GM19023 (cell line): ENCODE results near the gene ZMAT5.

Source experiments
- ATAC-seq: cut with Tn5 transposase; IDR thresholded peaks from one replicate; pipeline ENCODE4 v1.9.1; 2021; ENCODE audit warnings: mild to moderate bottlenecking, moderate library complexity; ENCODE audit not compliant: unreplicated experiment

The ZMAT5 gene

DNA sequence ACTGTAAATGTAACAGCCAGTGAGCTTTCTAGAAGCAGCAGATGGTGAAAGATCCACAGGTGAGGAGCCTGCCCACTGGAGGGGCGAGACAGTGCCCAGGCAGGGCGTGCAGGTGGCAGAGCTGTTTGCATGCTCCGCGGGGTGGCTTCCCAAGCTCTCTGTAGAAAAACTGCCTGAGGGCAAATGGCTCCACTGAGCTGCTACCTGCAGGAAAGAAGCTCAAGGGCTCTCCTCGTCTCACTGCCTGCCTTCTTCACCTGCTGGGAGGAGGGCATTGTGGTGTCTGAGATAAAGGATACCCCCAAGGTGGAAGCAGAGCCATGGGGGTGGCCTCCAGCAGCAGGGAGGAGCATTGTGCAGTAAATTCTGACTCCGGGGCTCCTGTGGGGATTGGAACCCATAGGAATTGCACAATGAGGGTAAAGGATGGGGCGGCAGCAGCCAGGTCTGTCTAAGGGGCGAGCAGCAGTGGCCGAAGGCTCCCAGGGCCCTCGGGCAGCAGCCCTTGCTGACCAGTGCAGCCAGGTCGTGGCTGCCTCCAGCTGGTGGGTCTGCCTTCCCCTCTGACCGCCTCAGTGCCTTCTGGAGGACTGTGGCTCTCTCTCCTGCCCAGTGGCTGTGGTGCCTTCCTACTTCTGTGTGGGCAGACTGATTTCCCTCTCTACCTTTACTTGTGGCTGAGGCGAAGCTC lies 75.0 kb downstream of the ZMAT5 start:
- no peak for ATAC-seq

GRCh38 chr22:29690476-29690875 lies 76.3 kb downstream of the ZMAT5 start:
- no peak for ATAC-seq

DNA sequence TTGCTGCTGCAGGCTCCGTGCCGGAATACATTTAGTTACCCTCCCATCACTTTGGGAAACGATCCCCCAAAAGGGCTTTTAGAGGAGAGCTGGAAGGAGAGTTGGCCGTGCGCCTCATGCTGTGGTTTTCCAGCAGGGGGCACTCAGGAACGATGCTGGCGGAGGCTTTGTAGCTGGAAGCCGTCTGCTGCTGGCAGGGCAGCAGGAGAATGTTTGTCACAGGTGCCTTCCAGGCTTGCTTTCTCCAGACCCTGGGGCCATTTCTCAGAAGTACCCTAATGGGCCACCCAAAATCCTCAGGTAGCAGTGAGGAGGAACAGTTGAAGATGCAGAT lies 77.0 kb downstream of the ZMAT5 start:
- ATAC-seq: no peak

GRCh38 chr22:29689206-29689879 lies 77.5 kb downstream of the ZMAT5 start:
- ATAC-seq: no peak

DNA sequence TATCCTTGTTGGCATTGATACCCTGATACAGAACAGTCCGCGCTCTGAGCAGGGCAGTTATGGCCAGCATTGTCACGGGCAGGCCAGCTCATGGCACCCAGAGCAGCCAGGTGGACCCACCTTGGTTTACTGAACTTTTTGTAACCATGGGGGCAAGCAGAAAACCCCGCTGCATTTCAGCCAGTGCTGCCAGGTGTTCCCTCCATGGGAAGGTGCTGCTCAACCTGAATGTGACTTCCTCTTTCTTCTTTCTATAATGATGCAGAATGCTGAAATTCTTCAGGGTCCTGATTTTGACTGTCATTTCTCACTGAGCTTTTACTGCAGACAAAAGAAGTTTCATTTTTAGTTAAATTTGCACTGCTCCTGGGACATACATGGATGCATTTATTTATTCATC lies 82.6 kb downstream of the ZMAT5 start:
- no peak for ATAC-seq

GRCh38 chr22:29683536-29683935 lies 83.3 kb downstream of the ZMAT5 start:
- no peak for ATAC-seq
